HEK293 (cell line): ENCODE results near the gene TSEN54.

Experiments
- CTCF ChIA-PET: fragments of 350-600 bp; formaldehyde crosslinking; extraction: SDS; loops from one replicate; lab custom pipeline; 2021; ENCODE audit warnings: antibody characterized with exemption; lab: Yijun Ruan, JAX
- POLR2A ChIA-PET: fragments of 300-600 bp; formaldehyde crosslinking; extraction: SDS; loops from one replicate; lab custom pipeline; 2020; ENCODE audit warnings: antibody characterized with exemption, inconsistent platforms; lab: Yijun Ruan, JAX
- H3K27ac ChIP-seq: fragments of 200-500 bp; sonication (Bioruptor generic); 2 replicates; pipeline ENCODE4 v1.5.1; 2014; ENCODE audit warnings: low read depth, low read length, control low read depth, inconsistent platforms; ENCODE audit errors: extremely low read depth
- H3K36me3 ChIP-seq, 2 experiments: fragments of 200-500 bp in 1 of 2; sonication (Bioruptor generic) in 1 of 2; 1 replicate in 1 of 2; 2 replicates in 1 of 2; pipeline ENCODE4 v1.5.1; 2014 to 2017; ENCODE audit warnings: inconsistent platforms in 2 of 2, low read length in 2 of 2; ENCODE audit not compliant: control insufficient read depth in 2 of 2, insufficient read depth in 1 of 2
- H3K4me1 ChIP-seq: fragments of 200-500 bp; sonication (Bioruptor generic); 2 replicates; pipeline ENCODE4 v1.5.1; 2014; ENCODE audit warnings: mild to moderate bottlenecking, low read length, inconsistent platforms; ENCODE audit not compliant: control insufficient read depth, insufficient read depth
- H3K4me3 ChIP-seq: 2 replicates; pipeline ENCODE4 v1.5.1; 2011; ENCODE audit warnings: low read depth, mild to moderate bottlenecking, control low read depth, low read length, moderate library complexity
- H3K9me3 ChIP-seq: fragments of 200-500 bp; sonication (Bioruptor generic); 2 replicates; pipeline ENCODE4 v1.5.1; 2014; ENCODE audit warnings: low read depth, low read length, inconsistent platforms; ENCODE audit not compliant: control insufficient read depth, insufficient read depth
- BCL11A ChIP-seq: fragments of 450-650 bp; formaldehyde crosslinking; IDR thresholded peaks from 2 replicates; pipeline ENCODE4 v1.5.1; 2016; ENCODE audit warnings: low read depth, missing biosample characterization, missing genetic modification characterization
- GFI1B ChIP-seq: fragments of 450-650 bp; formaldehyde crosslinking; IDR thresholded peaks from 2 replicates; pipeline ENCODE4 v1.5.1; 2016; ENCODE audit warnings: missing biosample characterization, missing genetic modification characterization
- HOXA7 ChIP-seq: sonication (generic); formaldehyde crosslinking; IDR thresholded peaks from 2 replicates; pipeline ENCODE4 v1.8.1; 2022; ENCODE audit warnings: missing genetic modification reagents, borderline replicate concordance
- KLF16 ChIP-seq: fragments of 450-650 bp; formaldehyde crosslinking; IDR thresholded peaks from 2 replicates; pipeline ENCODE4 v1.5.1; 2017; ENCODE audit warnings: missing biosample characterization, missing genetic modification characterization
- OSR2 ChIP-seq: fragments of 450-650 bp; formaldehyde crosslinking; IDR thresholded peaks from 2 replicates; pipeline ENCODE4 v1.5.1; 2016; ENCODE audit warnings: missing biosample characterization, missing genetic modification characterization
- SALL2 ChIP-seq: fragments of 450-650 bp; formaldehyde crosslinking; IDR thresholded peaks from 2 replicates; pipeline ENCODE4 v1.5.0; 2017; ENCODE audit warnings: missing biosample characterization, mild to moderate bottlenecking, missing genetic modification characterization, borderline replicate concordance
- SCRT1 ChIP-seq: fragments of 450-650 bp; formaldehyde crosslinking; IDR thresholded peaks from 2 replicates; pipeline ENCODE4 v1.5.1; 2016; ENCODE audit warnings: missing biosample characterization, missing genetic modification characterization, borderline replicate concordance
- YY1 ChIP-seq: fragments of 450-650 bp; formaldehyde crosslinking; IDR thresholded peaks from 2 replicates; pipeline ENCODE4 v1.5.1; 2018; ENCODE audit warnings: missing biosample characterization, missing genetic modification characterization
- ZBTB20 ChIP-seq: fragments of 450-650 bp; formaldehyde crosslinking; IDR thresholded peaks from 2 replicates; pipeline ENCODE4 v1.5.1; 2016; ENCODE audit warnings: missing biosample characterization, missing genetic modification characterization
- ZBTB48 ChIP-seq: fragments of 450-650 bp; formaldehyde crosslinking; IDR thresholded peaks from 2 replicates; pipeline ENCODE4 v1.5.1; 2016; ENCODE audit warnings: missing biosample characterization, missing genetic modification characterization
- ZFP3 ChIP-seq: fragments of 450-650 bp; formaldehyde crosslinking; IDR thresholded peaks from 2 replicates; pipeline ENCODE4 v1.5.1; 2016; ENCODE audit warnings: low read depth, missing biosample characterization, missing genetic modification characterization
- ZFP41 ChIP-seq: fragments of 450-650 bp; formaldehyde crosslinking; IDR thresholded peaks from 2 replicates; pipeline ENCODE4 v1.5.1; 2016; ENCODE audit warnings: missing biosample characterization, missing genetic modification characterization, borderline replicate concordance
- ZNF10 ChIP-seq: fragments of 450-650 bp; formaldehyde crosslinking; IDR thresholded peaks from 2 replicates; pipeline ENCODE4 v1.5.1; 2017; ENCODE audit warnings: missing biosample characterization, missing genetic modification characterization
- ZNF211 ChIP-seq: fragments of 450-650 bp; formaldehyde crosslinking; IDR thresholded peaks from 2 replicates; pipeline ENCODE4 v1.5.1; 2016; ENCODE audit warnings: low read depth, missing biosample characterization, missing genetic modification characterization
- ZNF223 ChIP-seq: fragments of 450-650 bp; formaldehyde crosslinking; IDR thresholded peaks from 2 replicates; pipeline ENCODE4 v1.5.1; 2016; ENCODE audit warnings: missing biosample characterization, missing genetic modification characterization
- ZNF248 ChIP-seq: fragments of 450-650 bp; formaldehyde crosslinking; IDR thresholded peaks from 2 replicates; pipeline ENCODE4 v1.5.1; 2017; ENCODE audit warnings: missing biosample characterization, missing genetic modification characterization
- ZNF274 ChIP-seq, 2 experiments: fragments of 200-500 bp in 1 of 2; fragments of 450-650 bp in 1 of 2; sonication (Bioruptor generic) in 1 of 2; formaldehyde crosslinking in 1 of 2; IDR thresholded peaks; 2 replicates each; pipeline versions ENCODE4 v1.5.1 to v1.6.1; 2014 to 2016; ENCODE audit warnings: borderline replicate concordance in 1 of 2, inconsistent platforms in 1 of 2, low read length in 1 of 2, missing biosample characterization in 1 of 2, missing genetic modification characterization in 1 of 2
- ZNF354C ChIP-seq: fragments of 450-650 bp; formaldehyde crosslinking; IDR thresholded peaks from 2 replicates; pipeline ENCODE4 v1.5.1; 2016; ENCODE audit warnings: missing biosample characterization, missing genetic modification characterization, low read depth, borderline replicate concordance
- ZNF548 ChIP-seq: fragments of 450-650 bp; formaldehyde crosslinking; IDR thresholded peaks from 2 replicates; pipeline ENCODE4 v1.5.1; 2016; ENCODE audit warnings: missing biosample characterization, missing genetic modification characterization
- ZNF549 ChIP-seq: fragments of 450-650 bp; IDR thresholded peaks from 2 replicates; pipeline ENCODE4 v1.5.1; 2018; ENCODE audit warnings: missing biosample characterization, missing genetic modification characterization, mild to moderate bottlenecking, inconsistent platforms, moderate library complexity
- ZNF660 ChIP-seq: fragments of 450-650 bp; IDR thresholded peaks from 2 replicates; pipeline ENCODE4 v1.5.1; 2018; ENCODE audit warnings: missing biosample characterization, mild to moderate bottlenecking, missing genetic modification characterization
- TF ChIP-seq, protein P1 (sequence below): fragments of 450-650 bp; formaldehyde crosslinking; IDR thresholded peaks from 2 replicates; pipeline ENCODE4 v1.5.1; 2016; ENCODE audit warnings: missing biosample characterization, missing genetic modification characterization
- TF ChIP-seq, protein P2 (sequence below): fragments of 450-650 bp; formaldehyde crosslinking; IDR thresholded peaks from 2 replicates; pipeline ENCODE4 v1.5.1; 2017; ENCODE audit warnings: missing biosample characterization, mild to moderate bottlenecking, missing genetic modification characterization, moderate library complexity
- TF ChIP-seq, protein P3 (sequence below): fragments of 450-650 bp; formaldehyde crosslinking; IDR thresholded peaks from 2 replicates; pipeline ENCODE4 v1.5.1; 2016; ENCODE audit warnings: missing biosample characterization, missing genetic modification characterization
- TF ChIP-seq, protein P4 (sequence below): fragments of 450-650 bp; formaldehyde crosslinking; IDR thresholded peaks from 2 replicates; pipeline ENCODE4 v1.5.1; 2016; ENCODE audit warnings: missing biosample characterization, missing genetic modification characterization

The TSEN54 gene

DNA sequence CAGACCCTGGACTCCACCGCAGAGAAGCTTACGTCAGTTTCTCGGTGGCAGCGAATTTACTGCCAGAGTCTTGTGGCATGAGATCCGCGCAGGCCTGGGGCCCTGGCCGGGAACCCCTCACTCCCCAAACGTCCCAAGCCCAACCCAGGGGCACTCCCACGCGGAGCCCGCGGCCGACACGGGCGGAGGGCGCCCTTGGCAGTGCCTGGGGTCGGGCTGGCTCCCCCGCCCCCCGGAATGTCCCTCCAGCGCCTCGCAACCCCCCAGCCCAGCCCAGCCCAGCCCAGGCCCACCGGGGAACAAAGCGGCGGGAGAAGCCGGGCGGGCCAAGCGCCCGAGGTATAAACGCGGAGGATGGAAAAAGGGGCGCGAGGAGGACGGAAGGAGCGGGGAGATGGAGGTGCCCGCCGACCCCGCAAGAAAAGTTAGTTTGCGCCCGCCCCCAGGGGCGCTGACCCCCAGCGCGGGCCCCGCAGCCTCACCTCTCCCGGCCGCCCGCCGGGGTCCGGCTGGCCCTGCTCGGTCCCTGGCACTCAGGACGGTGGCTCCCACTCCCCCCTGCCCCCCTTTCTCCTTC is 1.3 kb upstream of the TSEN54 start (continued):
- TF ChIP-seq ZBTB20 = peak; percentile 86
- TF ChIP-seq ZNF274 (IDR thresholded peaks at IDR 0.05; ENCODE audit: low read length) = no peak
- TF ChIP-seq ZNF274 (tag by site-specific recombination; IDR thresholded peaks at IDR 0.05; ENCODE audit: borderline replicate concordance) = no peak
- TF ChIP-seq ZBTB48 (tag by site-specific recombination) = peak; percentile 6; the same call in 1 of the 2 replicates
- TF ChIP-seq, protein P1, sequence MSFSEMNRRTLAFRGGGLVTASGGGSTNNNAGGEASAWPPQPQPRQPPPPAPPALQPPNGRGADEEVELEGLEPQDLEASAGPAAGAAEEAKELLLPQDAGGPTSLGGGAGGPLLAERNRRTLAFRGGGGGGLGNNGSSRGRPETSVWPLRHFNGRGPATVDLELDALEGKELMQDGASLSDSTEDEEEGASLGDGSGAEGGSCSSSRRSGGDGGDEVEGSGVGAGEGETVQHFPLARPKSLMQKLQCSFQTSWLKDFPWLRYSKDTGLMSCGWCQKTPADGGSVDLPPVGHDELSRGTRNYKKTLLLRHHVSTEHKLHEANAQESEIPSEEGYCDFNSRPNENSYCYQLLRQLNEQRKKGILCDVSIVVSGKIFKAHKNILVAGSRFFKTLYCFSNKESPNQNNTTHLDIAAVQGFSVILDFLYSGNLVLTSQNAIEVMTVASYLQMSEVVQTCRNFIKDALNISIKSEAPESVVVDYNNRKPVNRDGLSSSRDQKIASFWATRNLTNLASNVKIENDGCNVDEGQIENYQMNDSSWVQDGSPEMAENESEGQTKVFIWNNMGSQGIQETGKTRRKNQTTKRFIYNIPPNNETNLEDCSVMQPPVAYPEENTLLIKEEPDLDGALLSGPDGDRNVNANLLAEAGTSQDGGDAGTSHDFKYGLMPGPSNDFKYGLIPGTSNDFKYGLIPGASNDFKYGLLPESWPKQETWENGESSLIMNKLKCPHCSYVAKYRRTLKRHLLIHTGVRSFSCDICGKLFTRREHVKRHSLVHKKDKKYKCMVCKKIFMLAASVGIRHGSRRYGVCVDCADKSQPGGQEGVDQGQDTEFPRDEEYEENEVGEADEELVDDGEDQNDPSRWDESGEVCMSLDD (tag by site-specific recombination) = 0 out of 2 replicates have a peak, but pooled peaks have one; percentile 17
- TF ChIP-seq, protein P2, sequence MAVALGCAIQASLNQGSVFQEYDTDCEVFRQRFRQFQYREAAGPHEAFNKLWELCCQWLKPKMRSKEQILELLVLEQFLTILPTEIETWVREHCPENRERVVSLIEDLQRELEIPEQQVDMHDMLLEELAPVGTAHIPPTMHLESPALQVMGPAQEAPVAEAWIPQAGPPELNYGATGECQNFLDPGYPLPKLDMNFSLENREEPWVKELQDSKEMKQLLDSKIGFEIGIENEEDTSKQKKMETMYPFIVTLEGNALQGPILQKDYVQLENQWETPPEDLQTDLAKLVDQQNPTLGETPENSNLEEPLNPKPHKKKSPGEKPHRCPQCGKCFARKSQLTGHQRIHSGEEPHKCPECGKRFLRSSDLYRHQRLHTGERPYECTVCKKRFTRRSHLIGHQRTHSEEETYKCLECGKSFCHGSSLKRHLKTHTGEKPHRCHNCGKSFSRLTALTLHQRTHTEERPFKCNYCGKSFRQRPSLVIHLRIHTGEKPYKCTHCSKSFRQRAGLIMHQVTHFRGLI (tag by site-specific recombination) = peak; percentile 77
- TF ChIP-seq BCL11A = no peak

DNA sequence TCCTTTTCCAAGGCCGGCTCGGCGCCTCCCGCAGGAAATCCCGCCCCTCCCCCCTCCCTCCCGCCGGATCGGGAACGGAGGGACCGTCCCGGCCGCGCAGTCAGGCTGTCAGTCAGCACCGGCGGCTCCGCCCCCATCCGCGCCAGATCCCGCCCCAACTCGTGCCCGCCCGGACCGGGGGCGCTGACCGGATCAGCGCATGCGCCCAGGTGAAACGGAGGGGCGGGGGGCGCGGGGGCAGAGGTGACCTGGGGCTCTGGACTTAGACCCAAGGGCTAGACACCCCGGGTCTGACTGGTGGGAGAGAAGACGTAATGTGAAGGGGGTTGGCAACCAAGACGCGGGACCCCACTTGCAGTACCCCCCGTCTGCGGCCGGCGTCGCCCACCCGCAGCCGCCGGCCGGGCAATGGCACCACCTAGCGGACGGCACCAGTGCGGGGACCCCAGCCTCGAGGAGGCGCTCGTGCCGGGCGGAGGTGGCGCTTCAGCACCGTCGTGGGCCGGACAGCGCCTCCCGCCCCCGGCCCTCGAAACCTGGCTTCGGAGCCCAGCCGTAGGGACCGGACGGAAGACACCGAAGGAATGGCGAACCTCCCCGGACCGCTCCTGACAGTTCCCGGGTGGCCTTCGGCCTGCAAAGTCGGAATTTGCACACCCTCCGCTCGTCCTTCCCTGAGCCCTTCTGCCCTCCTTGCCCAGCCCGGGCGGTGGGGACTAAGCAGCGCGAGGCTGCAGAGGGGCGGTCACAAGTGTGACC is 653 bp upstream of the TSEN54 start, which contains the start of gene CASKIN2:
Gene CASKIN2, minus strand, starts transcription at position 42 of the 759 bp plus-strand sequence. CDS start 1,733 bp downstream, outside the sequence.
- Histone ChIP-seq H3K9me3 (no peaks in the 10 kb centered on the region), H3K36me3 (peaks cover 21 to 51% of the 10 kb centered on the region in 2 experiments; a peak in 2 of 3 replicates), H3K4me1 (no peaks in the 10 kb centered on the region), H3K27ac (peak within 1 kb of the TSS; percentile 71; the same call in 1 of the 2 replicates), H3K4me3 (peak within 1 kb of the TSS; percentile 87)
- ChIA-PET POLR2A (interaction anchor here (0.7 to 1.7 kb wide), 12 partner anchors 8 to 642 kb away, joined by 3 to 35 read pairs (median 5); partner anchors contain the start of genes FDXR, LLGL2, SLC25A19 and TMEM94), CTCF (interaction anchor here (0.7 to 3.3 kb wide), 21 partner anchors 9 to 275 kb away, joined by 3 to 20 read pairs (median 4); partner anchors contain the start of genes LLGL2, MIF4GD and SMIM5)
- TF ChIP-seq OSR2 (tag by site-specific recombination) (no peak), SCRT1 (tag by site-specific recombination) (no peak), ZNF211 (0 out of 2 replicates have a peak, but pooled peaks have one; percentile 21), GFI1B (tag by site-specific recombination) (no peak; the same call in 1 of the 2 replicates), ZNF10 (peak; percentile 28; the same call in 1 of the 2 replicates), SALL2 (no peak), ZNF223 (tag by site-specific recombination) (0 out of 2 replicates have a peak, but pooled peaks have one; percentile 43), ZFP3 (tag by site-specific recombination) (no peak), ZNF660 (tag by site-specific recombination) (peak; percentile 12), ZNF548 (no peak), ZNF549 (tag by site-specific recombination) (no peak), ZNF274 (IDR thresholded peaks at IDR 0.05; ENCODE audit: low read length) (no peak), ZNF274 (tag by site-specific recombination; IDR thresholded peaks at IDR 0.05; ENCODE audit: borderline replicate concordance) (no peak), ZBTB48 (tag by site-specific recombination) (peak; percentile 91), BCL11A (peak; percentile 68; the same call in 1 of the 2 replicates), ZNF248 (tag by site-specific recombination) (no peak), HOXA7 (CRISPR knock-in tag) (no peak), ZFP41 (tag by site-specific recombination) (no peak), ZNF354C (no peak), KLF16 (peak; percentile 75), YY1 (tag by site-specific recombination) (no peak)
- TF ChIP-seq, protein P3, sequence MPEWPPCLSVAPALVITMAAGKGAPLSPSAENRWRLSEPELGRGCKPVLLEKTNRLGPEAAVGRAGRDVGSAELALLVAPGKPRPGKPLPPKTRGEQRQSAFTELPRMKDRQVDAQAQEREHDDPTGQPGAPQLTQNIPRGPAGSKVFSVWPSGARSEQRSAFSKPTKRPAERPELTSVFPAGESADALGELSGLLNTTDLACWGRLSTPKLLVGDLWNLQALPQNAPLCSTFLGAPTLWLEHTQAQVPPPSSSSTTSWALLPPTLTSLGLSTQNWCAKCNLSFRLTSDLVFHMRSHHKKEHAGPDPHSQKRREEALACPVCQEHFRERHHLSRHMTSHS (tag by site-specific recombination) = no peak
- TF ChIP-seq, protein P4, sequence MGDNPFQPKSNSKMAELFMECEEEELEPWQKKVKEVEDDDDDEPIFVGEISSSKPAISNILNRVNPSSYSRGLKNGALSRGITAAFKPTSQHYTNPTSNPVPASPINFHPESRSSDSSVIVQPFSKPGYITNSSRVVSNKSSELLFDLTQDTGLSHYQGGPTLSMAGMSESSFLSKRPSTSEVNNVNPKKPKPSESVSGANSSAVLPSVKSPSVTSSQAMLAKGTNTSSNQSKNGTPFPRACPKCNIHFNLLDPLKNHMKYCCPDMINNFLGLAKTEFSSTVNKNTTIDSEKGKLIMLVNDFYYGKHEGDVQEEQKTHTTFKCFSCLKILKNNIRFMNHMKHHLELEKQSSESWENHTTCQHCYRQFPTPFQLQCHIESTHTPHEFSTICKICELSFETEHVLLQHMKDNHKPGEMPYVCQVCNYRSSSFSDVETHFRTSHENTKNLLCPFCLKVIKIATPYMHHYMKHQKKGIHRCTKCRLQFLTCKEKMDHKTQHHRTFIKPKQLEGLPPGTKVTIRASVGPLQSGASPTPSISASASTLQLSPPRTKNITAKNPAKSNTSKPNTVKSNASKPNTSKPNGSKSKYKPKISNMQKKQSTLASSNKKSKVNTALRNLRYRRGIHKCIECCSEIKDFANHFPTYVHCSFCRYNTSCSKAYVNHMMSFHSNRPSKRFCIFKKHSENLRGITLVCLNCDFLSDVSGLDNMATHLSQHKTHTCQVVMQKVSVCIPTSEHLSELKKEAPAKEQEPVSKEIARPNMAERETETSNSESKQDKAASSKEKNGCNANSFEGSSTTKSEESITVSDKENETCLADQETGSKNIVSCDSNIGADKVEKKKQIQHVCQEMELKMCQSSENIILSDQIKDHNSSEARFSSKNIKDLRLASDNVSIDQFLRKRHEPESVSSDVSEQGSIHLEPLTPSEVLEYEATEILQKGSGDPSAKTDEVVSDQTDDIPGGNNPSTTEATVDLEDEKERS (tag by site-specific recombination) = no peak
